ENCODE data around the gene ZBTB1.

The ZBTB1 gene

GRCh38 chr14:64525354-64525753 lies 20.8 kb downstream of the ZBTB1 start:
- DNase-seq (ENCODE audit: low spot score) = no peak
- no peak for TF ChIP-seq CTCF (IDR thresholded peaks at IDR 0.05)

DNA sequence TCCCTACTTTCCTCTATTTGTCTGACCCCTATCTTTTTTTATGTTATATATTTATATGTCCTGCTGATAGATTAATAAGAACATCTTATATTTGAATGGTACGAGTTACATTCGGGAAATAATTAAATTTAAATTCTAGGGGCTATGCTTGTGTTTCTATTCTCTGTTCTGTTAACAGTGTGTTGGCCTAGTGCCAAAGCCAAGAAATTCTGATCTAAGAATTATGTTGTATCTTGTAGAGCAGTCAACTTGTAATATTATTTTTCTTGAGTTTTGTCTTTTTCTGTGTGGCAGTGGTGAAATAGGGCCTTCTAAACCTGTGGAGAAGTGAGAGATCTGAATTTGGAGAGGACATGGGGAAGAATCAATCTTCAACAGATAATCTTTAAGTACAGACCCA lies 27.0 kb downstream of the ZBTB1 start:
- no peak overlapping the region for H3K27ac ChIP-seq
- DNase-seq (ENCODE audit: low spot score) = no peak

More at GRCh38 chr14:64525354-64525753, 20.8 kb downstream of the ZBTB1 start:
- Histone ChIP-seq H3K27ac (no peak overlapping the region), H3K4me3 (no peak overlapping the region)

DNA sequence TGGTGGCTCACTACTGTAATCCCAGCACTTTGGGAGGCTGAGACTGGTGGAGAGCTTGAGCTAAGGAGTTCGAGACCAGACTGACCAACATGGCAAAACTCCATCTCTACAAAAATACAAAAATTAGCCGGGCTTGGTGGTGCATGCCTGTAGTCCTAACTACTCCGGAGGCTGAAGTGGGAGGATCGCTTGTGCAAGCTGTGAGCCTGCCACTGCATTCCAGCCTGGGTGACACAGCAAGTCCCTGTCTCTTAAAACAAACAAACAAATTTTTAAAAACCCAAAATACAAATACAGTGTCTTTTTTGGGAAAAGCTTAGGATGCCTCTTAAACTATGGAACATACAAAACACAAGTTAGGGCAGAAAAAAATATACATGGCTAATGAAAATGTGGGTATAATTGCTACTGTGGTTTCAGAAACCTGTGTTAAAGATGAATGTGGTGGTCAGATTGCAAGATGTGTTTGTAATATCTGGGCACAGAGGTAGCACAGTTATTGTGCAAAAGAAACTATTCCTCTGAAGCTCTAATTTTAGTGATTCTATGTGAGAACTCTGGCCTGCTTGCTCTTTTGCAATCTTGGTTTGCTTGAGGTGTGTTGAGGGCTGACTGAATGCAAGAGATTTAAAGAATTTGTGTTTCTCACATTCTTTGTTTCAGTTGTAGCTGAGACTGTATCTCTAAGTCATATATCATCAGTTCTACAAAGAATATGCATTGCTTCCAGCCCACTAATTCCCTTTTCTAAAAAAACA lies 32.1 kb downstream of the ZBTB1 start:
- Histone ChIP-seq H3K4me3 (no peak overlapping the region), H3K27ac (no peak overlapping the region)
- TF ChIP-seq CTCF (IDR thresholded peaks at IDR 0.05) = no peak
- no peak for DNase-seq (ENCODE audit: low spot score)

More for the DNA sequence above, 27.0 kb downstream of the ZBTB1 start:
- no peak for TF ChIP-seq CTCF (IDR thresholded peaks at IDR 0.05)
- no peak overlapping the region for H3K4me3 ChIP-seq

DNA sequence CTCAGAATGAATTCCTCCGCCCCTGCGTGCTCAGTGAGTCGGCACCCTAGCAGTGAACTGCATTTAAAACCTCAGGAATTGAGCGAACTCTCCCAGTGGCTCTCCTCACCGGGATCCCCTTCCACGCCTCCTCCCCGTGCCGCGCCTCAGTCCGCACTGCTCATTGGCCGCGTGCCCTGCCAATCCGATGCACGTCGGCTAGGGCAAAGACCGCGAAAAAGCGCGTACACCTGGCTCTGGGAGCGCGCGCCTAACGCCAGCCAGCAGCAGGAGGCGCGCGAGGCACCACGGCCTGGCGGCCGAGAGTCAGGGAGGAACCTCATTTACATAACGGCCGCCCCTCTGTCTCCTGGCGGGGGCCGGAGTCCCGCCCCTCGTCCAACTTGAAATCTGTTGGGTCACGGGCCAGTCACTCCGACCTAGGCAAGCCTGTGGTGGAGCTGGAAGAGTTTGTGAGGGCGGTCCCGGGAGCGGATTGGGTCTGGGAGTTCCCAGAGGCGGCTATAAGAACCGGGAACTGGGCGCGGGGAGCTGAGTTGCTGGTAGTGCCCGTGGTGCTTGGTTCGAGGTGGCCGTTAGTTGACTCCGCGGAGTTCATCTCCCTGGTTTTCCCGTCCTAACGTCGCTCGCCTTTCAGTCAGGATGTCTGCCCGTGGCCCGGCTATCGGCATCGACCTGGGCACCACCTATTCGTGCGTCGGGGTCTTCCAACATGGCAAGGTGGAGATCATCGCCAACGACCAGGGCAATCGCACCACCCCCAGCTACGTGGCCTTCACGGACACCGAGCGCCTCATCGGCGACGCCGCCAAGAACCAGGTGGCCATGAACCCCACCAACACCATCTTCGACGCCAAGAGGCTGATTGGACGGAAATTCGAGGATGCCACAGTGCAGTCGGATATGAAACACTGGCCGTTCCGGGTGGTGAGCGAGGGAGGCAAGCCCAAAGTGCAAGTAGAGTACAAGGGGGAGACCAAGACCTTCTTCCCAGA lies 35.9 kb downstream of the ZBTB1 start, which contains the start of gene HSPA2:
HSPA2 (plus strand) TSS at position 534 of the 995 bp plus-strand sequence; CDS start at position 643, 109 bp downstream.
- peak within 1 kb of the TSS; percentile 82 to 95 for H3K27ac ChIP-seq
- peak; percentile 73 for TF ChIP-seq CTCF (IDR thresholded peaks at IDR 0.05)
- peak within 1 kb of the TSS; percentile 77 for H3K4me3 ChIP-seq

GRCh38 chr14:64541261-64541971 lies 36.8 kb downstream of the ZBTB1 start:
- TF ChIP-seq CTCF (IDR thresholded peaks at IDR 0.05) = no peak
- Histone ChIP-seq H3K4me3 (peak overlapping the region; percentile 77), H3K27ac (no peak overlapping the region)
- no peak for DNase-seq (ENCODE audit: low spot score)

More for the DNA sequence above, 35.9 kb downstream of the ZBTB1 start, which contains the start of gene HSPA2:
- peak; percentile 100 for DNase-seq (ENCODE audit: low spot score)

DNA sequence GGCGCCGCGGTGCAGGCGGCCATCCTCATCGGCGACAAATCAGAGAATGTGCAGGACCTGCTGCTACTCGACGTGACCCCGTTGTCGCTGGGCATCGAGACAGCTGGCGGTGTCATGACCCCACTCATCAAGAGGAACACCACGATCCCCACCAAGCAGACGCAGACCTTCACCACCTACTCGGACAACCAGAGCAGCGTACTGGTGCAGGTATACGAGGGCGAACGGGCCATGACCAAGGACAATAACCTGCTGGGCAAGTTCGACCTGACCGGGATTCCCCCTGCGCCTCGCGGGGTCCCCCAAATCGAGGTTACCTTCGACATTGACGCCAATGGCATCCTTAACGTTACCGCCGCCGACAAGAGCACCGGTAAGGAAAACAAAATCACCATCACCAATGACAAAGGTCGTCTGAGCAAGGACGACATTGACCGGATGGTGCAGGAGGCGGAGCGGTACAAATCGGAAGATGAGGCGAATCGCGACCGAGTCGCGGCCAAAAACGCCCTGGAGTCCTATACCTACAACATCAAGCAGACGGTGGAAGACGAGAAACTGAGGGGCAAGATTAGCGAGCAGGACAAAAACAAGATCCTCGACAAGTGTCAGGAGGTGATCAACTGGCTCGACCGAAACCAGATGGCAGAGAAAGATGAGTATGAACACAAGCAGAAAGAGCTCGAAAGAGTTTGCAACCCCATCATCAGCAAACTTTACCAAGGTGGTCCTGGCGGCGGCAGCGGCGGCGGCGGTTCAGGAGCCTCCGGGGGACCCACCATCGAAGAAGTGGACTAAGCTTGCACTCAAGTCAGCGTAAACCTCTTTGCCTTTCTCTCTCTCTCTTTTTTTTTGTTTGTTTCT lies 37.6 kb downstream of the ZBTB1 start:
- no peak overlapping the region for H3K27ac ChIP-seq
- peak overlapping the region; percentile 77 for H3K4me3 ChIP-seq
- no peak for DNase-seq (ENCODE audit: low spot score)
- TF ChIP-seq CTCF (IDR thresholded peaks at IDR 0.05) = no peak

Measured in coronary artery (tissue), 2 donors.